HG03342 (cell line): Measurements from ENCODE around the gene BAZ2B.

Experiments
- ATAC-seq: cut with Tn5 transposase; IDR thresholded peaks from one replicate; pipeline ENCODE4 v1.9.1; 2021; ENCODE audit warnings: mild to moderate bottlenecking, moderate library complexity; ENCODE audit not compliant: unreplicated experiment

BAZ2B gene

DNA sequence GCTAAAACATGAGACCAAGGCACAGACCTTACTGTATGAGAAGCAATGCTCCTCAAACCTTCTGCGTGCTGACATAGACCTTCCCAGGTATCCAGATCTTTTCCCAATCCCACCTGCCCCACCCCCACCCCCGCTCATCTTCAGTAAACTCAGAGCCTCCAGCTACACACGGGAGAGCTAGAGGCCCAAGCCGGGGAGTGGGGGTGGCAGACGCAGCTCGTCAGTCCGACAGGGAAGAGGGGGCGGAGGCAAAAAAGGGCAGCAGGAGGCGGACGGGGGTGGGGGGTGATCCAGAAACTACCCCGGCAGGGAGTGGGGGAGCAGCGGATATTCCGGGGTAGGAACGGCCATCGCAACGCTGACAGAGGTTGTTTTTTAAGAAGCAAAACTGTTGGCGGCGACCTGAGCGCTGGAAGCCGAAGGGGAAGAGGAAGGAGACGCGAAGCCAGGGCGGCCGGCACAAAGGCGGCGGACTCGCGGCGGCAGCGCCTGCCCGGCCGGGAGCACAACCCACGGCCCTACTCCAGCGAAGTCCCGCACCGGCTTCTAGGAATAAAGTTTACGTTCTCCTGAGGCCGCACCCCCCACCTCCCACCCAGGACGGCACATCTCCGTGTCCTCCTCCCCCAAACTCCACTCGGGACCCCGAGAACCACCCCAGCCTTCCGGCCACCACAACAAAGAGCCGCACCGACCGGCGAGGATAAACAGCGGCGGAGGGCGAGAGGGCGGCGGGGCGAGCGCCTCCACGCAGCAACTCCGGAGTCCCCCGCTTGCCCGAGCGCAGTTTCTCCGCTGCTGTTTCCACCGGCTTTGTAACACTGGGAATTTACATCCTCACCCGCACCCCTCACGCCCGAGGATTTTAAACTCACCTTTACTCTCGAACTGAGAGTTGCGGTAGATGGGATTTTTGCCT lies 722 bp downstream of the BAZ2B start:
- ATAC-seq = peak; percentile 63

- peak; percentile 10 for ATAC-seq
Measured at GRCh38 chr2:159614534-159615366, 1.6 kb downstream of the BAZ2B start.

GRCh38 chr2:159613651-159614285 lies 2.6 kb downstream of the BAZ2B start:
- ATAC-seq = no peak

DNA sequence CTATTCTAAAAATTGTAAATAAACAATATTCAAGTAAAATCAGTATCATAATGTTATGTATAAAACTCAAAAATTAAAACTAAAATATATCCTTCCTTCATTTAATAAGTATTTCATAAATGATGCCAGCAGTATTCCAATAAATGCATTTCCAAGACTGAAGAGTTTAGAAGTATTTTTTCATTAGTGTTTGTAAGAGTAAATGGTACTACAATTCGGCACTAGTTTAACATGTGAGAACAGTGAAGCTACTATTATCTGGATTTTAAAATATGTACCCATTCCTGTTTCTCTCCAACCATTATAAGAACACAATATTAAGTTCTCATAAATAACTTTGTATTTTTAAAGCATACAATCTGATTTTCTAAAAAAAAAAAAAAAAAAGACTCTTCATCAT lies 3.3 kb downstream of the BAZ2B start:
- no peak for ATAC-seq

DNA sequence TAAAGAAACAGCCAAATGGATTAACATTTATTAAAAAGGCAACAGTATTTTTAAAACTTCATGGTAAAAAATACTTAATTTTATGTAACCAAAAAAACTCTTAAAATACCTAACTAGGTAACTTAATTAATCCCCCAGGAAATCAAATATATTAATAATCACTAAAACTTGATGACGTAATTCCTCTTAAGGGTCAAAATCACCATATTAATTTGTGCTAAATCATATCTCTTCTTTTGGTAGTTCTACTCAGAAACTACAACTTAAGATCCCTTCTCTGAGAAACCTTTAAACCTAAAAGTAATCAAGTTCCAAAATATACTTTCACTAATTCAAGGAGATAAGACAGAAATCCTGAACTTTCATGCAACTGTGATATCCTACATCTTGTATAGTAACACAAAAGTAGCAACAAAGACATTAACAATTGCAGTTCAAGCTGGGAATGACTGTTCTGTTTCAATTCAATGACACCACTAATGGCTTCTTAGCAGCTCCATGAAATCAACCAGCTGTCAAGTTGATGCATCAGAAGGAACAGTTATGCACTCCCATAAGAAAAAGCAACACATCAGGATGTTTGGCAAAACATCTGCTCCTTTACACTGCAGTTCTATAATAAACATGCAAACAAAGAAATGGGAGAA lies 4.0 kb downstream of the BAZ2B start:
- no peak for ATAC-seq

DNA sequence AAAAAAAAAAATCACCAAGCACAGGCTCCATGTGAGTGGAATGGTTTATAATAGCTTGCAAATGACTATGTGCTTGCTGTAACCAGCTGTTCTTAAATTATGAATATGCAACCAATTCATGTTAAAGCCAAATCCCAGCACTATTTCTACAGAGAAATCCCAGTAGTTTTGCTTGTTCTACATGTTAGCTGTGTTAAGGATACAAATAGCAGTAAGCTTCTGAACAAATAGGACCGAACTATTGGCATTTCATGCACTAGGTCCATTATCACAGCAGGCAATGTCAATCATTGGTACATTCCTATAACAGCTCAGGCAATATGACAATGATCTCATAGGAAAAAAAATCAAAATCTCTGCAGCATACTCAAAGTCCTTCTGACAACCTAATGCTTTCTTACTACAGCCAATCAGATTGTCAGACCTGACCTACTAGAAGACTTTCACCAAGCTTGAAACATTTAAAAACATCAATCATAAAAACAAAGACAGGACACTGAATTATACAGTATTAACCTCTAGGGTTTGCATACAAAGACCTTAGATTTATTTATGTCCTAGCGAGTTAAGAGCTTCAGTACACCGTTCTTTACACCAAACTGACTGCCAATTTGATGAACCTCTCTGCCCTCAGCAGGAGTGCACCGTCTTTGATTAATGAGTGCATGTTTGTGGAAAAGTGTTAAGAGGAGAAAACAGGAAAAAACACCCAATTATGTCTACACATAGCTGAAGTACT lies 6.4 kb downstream of the BAZ2B start:
- no peak for ATAC-seq

DNA sequence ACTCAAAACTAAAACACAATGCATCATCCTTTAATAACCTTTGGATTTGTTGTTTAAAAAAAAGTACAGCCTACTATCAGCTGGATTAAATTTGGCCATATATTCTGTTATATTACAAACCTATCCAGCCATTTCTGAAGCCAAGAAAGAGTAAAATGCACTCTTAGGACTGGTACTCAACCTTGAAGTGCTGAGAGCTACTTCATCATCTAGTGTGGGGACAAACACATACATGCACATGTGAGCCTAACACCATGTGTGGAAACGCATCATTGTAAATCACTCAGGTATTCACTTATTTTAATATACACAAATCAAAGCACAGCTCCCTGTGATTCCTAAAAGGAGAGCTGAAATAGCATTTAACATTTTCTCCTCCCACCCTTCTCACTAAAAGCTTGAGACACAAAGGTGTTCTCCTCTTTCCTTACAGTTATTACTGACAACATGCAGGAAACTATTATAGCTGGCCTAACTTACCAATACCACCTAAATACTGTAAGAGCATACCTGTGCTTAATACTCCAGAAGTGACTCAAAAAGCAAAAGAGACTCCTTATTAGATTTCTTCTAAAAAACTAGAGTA lies 7.5 kb downstream of the BAZ2B start:
- ATAC-seq = no peak

- no peak for ATAC-seq
Measured at GRCh38 chr2:159608108-159608507, 8.2 kb downstream of the BAZ2B start.

DNA sequence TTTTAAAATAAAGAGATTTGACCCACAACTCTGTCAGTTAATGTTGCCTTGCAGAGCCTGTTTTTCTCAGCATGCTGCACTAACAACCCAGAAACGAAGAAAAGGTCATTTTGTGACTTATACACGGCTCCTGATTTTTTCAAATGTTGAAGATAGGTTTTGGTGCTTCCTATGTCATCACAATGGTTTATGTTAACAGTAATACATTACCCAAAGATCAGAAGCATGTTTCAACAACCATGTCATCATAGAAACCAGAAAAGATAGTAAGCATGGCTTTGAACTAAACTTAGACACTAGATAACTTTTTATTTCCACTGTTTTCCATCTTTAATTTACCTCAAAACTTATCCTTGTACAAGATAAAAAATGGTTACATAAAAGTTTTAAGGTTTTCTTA lies 10.1 kb downstream of the BAZ2B start:
- no peak for ATAC-seq

DNA sequence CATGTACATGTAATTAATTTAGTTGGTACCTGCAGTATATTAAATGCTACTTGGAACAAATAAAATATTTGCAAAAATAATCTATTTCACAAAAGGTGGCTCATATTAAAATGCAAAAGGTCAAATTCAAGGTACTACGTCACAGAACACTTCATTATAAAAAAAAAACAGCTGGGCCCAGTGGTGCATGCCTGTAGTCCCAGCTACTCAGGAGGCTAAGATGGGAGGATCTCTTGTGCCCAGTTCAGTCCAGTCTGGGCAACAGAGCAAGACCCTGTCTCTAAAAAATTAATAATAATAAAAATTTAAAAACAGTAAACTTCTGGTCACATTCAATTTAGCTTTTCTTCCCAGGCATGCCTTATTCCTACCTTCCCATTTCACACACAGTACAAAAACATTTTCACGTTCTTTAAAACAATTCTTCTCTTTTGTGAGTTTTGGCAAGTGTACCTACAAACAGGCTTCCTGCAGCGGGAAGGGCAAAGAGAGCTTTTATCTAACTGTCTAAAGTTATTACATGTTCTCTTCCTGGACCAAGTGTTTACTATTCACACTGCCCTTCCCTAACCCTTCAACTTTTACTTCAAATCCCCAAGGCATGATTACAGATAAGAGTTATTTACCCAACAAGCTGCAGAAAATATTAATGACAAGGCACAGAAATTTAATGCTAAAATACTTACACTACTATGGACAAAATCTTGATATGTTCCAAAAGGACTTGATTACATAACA lies 10.7 kb downstream of the BAZ2B start:
- no peak for ATAC-seq

DNA sequence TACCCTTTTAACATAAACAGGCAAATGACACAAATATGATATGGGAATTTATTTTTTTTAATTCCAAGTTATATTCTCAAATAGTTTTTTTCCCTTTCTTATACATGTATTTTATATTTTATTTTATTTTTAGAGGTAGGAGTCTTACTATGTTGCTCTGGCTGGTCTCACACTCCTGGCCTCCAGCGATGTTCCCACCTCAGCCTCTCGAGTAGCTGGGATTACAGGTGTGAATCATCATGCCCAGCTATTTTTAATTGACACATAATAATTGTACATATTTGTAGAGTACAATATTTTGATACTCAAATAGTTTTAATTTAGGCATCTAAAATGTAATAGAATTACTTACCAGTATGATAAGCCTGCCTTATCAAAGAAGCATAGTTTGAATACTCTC lies 12.2 kb downstream of the BAZ2B start:
- ATAC-seq = no peak

- ATAC-seq = no peak
Measured at GRCh38 chr2:159600752-159601151, 15.6 kb downstream of the BAZ2B start.

GRCh38 chr2:159595410-159596046 lies 20.8 kb downstream of the BAZ2B start:
- no peak for ATAC-seq

DNA sequence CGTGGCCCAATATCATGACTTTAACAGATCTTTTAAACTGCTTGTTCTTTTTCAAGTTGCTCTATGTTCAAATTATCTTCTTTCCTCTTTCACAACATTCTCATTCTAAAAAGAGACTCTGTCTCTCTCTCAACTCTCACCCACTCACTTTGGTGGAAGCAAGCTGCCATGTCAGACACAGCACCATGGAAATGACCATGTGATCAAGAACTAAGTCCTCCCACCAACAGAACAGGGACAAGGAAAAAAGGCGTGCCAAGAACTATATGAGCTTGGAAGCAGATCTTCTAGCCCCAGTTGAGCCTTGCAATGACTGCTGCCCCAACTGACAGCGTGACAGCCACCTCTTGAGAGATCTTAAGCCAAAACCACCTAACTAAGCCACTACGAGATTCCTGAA lies 23.9 kb downstream of the BAZ2B start:
- no peak for ATAC-seq

- no peak for ATAC-seq
Measured at GRCh38 chr2:159591221-159591620, 25.1 kb downstream of the BAZ2B start.

DNA sequence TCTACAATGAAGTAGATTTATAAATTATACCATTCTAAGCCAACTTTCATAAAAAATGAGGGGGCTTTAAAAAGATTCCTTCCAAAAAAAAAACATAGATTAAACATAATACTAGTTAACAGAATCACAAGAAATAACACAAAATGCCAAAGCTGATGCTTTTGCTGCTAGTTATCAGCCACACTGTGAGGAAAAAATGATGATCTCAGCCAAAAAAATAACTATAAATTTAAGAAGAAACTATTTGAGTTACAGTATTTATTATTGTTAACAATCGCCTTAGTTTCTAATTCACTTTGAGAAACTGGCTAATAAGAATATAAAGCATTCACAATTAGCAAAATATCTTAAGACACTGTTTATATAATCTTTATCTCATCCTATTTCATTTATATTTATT lies 27.1 kb downstream of the BAZ2B start:
- no peak for ATAC-seq

- ATAC-seq = no peak
Measured at GRCh38 chr2:159586034-159586433, 30.3 kb downstream of the BAZ2B start.

DNA sequence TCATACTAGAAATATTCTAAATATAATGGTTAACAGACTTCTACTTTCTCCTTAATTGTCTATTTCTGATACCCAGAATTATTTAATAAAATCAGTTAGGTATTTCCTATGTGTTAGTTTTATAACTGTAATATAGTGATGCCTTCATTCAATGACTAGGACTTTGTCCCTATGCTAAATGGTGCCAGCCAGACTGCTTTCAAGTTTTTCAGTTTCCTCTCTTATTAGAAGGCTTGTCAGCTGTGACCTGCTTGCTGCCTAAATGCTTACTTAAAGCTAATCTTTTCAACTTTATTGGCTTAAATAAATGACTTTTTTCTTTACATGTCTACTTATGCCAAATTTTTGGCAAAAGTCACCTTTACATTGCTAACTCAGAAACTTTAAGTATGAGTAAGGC lies 30.7 kb downstream of the BAZ2B start:
- no peak for ATAC-seq

GRCh38 chr2:159584796-159585195 lies 31.6 kb downstream of the BAZ2B start:
- no peak for ATAC-seq
